ENCODE data around the gene TMC8.

- TF ChIP-seq POLR2A (IDR thresholded peaks at IDR 0.05), result no peak
- TF ChIP-seq, protein P1, sequence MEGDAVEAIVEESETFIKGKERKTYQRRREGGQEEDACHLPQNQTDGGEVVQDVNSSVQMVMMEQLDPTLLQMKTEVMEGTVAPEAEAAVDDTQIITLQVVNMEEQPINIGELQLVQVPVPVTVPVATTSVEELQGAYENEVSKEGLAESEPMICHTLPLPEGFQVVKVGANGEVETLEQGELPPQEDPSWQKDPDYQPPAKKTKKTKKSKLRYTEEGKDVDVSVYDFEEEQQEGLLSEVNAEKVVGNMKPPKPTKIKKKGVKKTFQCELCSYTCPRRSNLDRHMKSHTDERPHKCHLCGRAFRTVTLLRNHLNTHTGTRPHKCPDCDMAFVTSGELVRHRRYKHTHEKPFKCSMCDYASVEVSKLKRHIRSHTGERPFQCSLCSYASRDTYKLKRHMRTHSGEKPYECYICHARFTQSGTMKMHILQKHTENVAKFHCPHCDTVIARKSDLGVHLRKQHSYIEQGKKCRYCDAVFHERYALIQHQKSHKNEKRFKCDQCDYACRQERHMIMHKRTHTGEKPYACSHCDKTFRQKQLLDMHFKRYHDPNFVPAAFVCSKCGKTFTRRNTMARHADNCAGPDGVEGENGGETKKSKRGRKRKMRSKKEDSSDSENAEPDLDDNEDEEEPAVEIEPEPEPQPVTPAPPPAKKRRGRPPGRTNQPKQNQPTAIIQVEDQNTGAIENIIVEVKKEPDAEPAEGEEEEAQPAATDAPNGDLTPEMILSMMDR (IDR thresholded peaks at IDR 0.05), result no peak
Observed at GRCh38 chr17:78106211-78106610, 24.4 kb upstream of the TMC8 start.
